Motor neuron (in vitro differentiated cells): ENCODE measurements around the gene DCAF8L2. TPM values are rescaled to one million over a fixed set of nuclear protein-coding genes. Genes with fewer than 3 reads are reported as not detected.
A peak's percentile ranks its signal among the peaks of the same experiment; 100 is the strongest.

ENCODE experiments used
- ATAC-seq, 8 experiments: fragments of 200-7000 bp; cut with Tn5 transposase; replicated peaks in 6 of 8; 2 replicates each; pipeline ENCODE4 v1.8.0; 2021; ENCODE audit warnings: mild to moderate bottlenecking in 8 of 8, moderate library complexity in 8 of 8
- H3K27ac ChIP-seq, 2 donors: fragments of 250-450 bp; sonication (Bioruptor Pico); 2 replicates each; pipeline ENCODE4 v1.9.0; 2021; ENCODE audit warnings: antibody characterized with exemption in 2 of 2, mild to moderate bottlenecking in 2 of 2, moderate library complexity in 1 of 2
- H3K4me1 ChIP-seq, 2 donors: fragments of 250-450 bp; sonication (Bioruptor Pico); replicated peaks in 1 of 2; 2 replicates each; pipeline ENCODE4 v1.6.1; 2021; ENCODE audit warnings: antibody characterized with exemption in 2 of 2, mild to moderate bottlenecking in 2 of 2, moderate library complexity in 1 of 2
- H3K4me3 ChIP-seq, 5 donors: fragments of 250-450 bp; sonication (Bioruptor Pico); 2 replicates each; pipeline ENCODE4 v1.9.0; 2021; ENCODE audit warnings: antibody characterized with exemption in 5 of 5, mild to moderate bottlenecking in 5 of 5, moderate library complexity in 4 of 5
- WGBS, 10 experiments: fragments of 450-650 bp; shearing (Covaris generic); methylation state at CpG; one replicate each; pipeline ENCODE4 v1.0.0; 2022; 5-methylcytosine and 5-hydroxymethylcytosine counted together
- in situ Hi-C, 9 experiments: fragments of 400-800 bp; cut with MboI; loops; one replicate each; pipeline ENCODE4 v1.15.0; 2021; ENCODE audit warnings: low sequenced_read_pairs in 9 of 9, low pct_unique_long_range_greater_than_20kb in 2 of 9; ENCODE audit not compliant: unreplicated experiment in 9 of 9
- total RNA-seq, 8 experiments: library from RNA; unstranded; fragments of 300-600 nt; gene quantifications; 2 replicates each; pipeline versions ENCODE4 v1.2.3 to v1.2.4, GENCODE V29; 2022

Gene DCAF8L2
- total RNA-seq, 8 experiments from 2014 or later: 0.05 to 0.24 (median 0.14) TPM; not detected in 5

DNA sequence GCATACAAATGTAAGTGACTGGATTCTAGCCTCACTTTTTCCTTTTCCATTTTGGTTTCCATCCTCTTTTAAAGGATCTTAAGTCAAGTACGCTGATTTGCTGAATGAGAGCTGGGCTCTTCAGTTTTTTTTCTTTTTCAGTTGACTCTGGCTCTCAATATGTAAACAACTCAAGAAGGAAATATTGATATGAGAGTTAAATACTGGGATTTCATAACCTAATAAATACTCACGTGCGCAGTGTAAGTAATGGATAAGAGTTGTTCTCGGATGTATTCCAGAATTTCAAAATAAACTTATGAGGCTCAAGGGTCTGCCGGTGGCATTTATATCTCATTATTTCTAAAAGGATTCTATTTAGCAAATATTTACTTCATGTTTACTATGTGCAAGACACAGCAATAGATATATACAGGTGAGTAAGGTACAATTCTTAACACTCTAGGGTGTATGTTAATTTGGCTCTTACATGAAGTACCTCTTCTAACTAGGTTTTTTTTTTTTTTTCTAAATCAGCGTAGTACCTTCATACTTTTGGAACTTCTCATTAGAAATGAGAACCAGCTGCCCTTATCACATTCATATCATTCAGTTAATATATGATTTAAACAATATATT is 206.6 kb downstream of the DCAF8L2 start:
- WGBS, 10 experiments: 42 to 100% (median 80%) methylated on average over 1 to 6 of the region's 6 CpGs; no CpG with 5 or more reads in 3 of the 10 experiments
- no peak for ATAC-seq
- in situ Hi-C loops: no loop called here

DNA sequence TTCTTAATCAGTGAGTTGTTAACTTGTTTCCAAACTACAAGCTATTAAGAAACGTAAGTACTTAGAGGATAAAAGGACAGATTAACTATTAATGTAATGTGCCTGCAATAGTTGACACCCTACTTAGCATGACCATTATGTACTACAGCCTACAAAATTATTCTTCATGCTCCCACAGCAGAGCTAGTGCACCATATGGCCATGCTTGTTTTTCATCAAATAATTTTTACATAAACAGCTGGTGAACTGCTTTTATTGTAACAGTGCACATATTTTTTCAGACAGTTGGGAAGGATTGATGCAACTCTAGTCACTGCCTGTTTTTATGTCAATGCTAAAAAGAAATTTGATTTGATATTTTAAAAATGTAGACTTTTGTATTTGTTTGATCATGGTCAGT is 207.4 kb downstream of the DCAF8L2 start:
- ATAC-seq: peak in 2 of 8 experiments; percentile 21 to 68
- in situ Hi-C loops: no loop called here
- no peak overlapping the region for H3K27ac ChIP-seq
- H3K4me1 ChIP-seq: no peaks in the 10 kb centered on the region
- 0 to 42% (median 30%) methylated on average over 1 of the region's 1 CpG; no CpG with 5 or more reads in 6 of the 10 experiments for WGBS, 10 experiments
- H3K4me3 ChIP-seq: no peak overlapping the region

More for the DNA sequence above, 206.6 kb downstream of the DCAF8L2 start:
- Histone ChIP-seq H3K27ac (no peak overlapping the region), H3K4me3 (no peak overlapping the region), H3K4me1 (no peaks in the 10 kb centered on the region)

Other genes with a start within 250 kb of the DCAF8L2 start
- gene PPP4R3C, start 127.0 kb upstream of the DCAF8L2 start, total RNA-seq: under 1 TPM in 2 of 8 experiments, not detected in 6; 0.09 to 0.19 TPM
- under 1 TPM in 2 of 8 experiments, not detected in 6; 0.21 to 0.33 TPM for gene MAGEB10, start 217.6 kb downstream of the DCAF8L2 start, total RNA-seq